ENCODE results near the gene DMXL2.

Gene DMXL2

GRCh38 chr15:51580982-51581381, 41.6 kb downstream of the DMXL2 start:
- TF ChIP-seq CTCF (IDR thresholded peaks at IDR 0.05; ENCODE audit: insufficient read depth, low read length, poor library complexity, severe bottlenecking) (no peak), EZH2phosphoT487 (conservative IDR thresholded peaks at IDR 0.05; ENCODE audit: low read length) (no peak)
- Histone ChIP-seq H3K36me3 (ENCODE audit: low read length) (no peaks in the 10 kb centered on the region), H3K9me2 (replicated peaks; ENCODE audit: insufficient read depth, low read length) (no peaks in the 10 kb centered on the region), H3K27ac (ENCODE audit: low read depth, low read length) (no peak overlapping the region), H3K4me2 (ENCODE audit: low read depth, low read length, poor library complexity, severe bottlenecking) (no peak overlapping the region), H3K4me3 (ENCODE audit: insufficient read depth, low read length, poor library complexity, severe bottlenecking) (no peak overlapping the region), H3K27me3 (ENCODE audit: low read length) (no peaks in the 10 kb centered on the region), H2AFZ (ENCODE audit: low read depth, low read length, severe bottlenecking) (no peak overlapping the region), H3F3A (ENCODE audit: insufficient read depth) (no peaks in the 10 kb centered on the region), H3K79me2 (ENCODE audit: insufficient read depth, low read length) (no peaks in the 10 kb centered on the region), H3K9me3 (ENCODE audit: insufficient read depth, low read length) (no peaks in the 10 kb centered on the region), H4K20me1 (ENCODE audit: low read depth, low read length) (no peaks in the 10 kb centered on the region), H3K9ac (ENCODE audit: low read length) (no peak overlapping the region)

GRCh38 chr15:51580385-51580784, 42.2 kb downstream of the DMXL2 start:
- Histone ChIP-seq H3K79me2 (ENCODE audit: insufficient read depth, low read length) (no peaks in the 10 kb centered on the region), H3K9me3 (ENCODE audit: insufficient read depth, low read length) (no peaks in the 10 kb centered on the region), H3K36me3 (ENCODE audit: low read length) (no peaks in the 10 kb centered on the region), H3F3A (ENCODE audit: insufficient read depth) (no peaks in the 10 kb centered on the region), H3K27ac (ENCODE audit: low read depth, low read length) (no peak overlapping the region), H3K27me3 (ENCODE audit: low read length) (no peaks in the 10 kb centered on the region), H2AFZ (ENCODE audit: low read depth, low read length, severe bottlenecking) (no peak overlapping the region), H3K9me2 (replicated peaks; ENCODE audit: insufficient read depth, low read length) (no peaks in the 10 kb centered on the region), H4K20me1 (ENCODE audit: low read depth, low read length) (no peaks in the 10 kb centered on the region), H3K4me2 (ENCODE audit: low read depth, low read length, poor library complexity, severe bottlenecking) (no peak overlapping the region), H3K4me3 (ENCODE audit: insufficient read depth, low read length, poor library complexity, severe bottlenecking) (no peak overlapping the region), H3K9ac (ENCODE audit: low read length) (no peak overlapping the region)
- TF ChIP-seq CTCF (IDR thresholded peaks at IDR 0.05; ENCODE audit: insufficient read depth, low read length, poor library complexity, severe bottlenecking): no peak
- no peak for TF ChIP-seq EZH2phosphoT487 (conservative IDR thresholded peaks at IDR 0.05; ENCODE audit: low read length)

- H3K27me3 ChIP-seq (ENCODE audit: low read length): no peaks in the 10 kb centered on the region
- no peak overlapping the region for H3K27ac ChIP-seq (ENCODE audit: low read depth, low read length)
- no peaks in the 10 kb centered on the region for H3K79me2 ChIP-seq (ENCODE audit: insufficient read depth, low read length)
- no peak overlapping the region for H3K9ac ChIP-seq (ENCODE audit: low read length)
- H3F3A ChIP-seq (ENCODE audit: insufficient read depth): no peaks in the 10 kb centered on the region
- no peaks in the 10 kb centered on the region for H4K20me1 ChIP-seq (ENCODE audit: low read depth, low read length)
- no peak overlapping the region for H2AFZ ChIP-seq (ENCODE audit: low read depth, low read length, severe bottlenecking)
- no peaks in the 10 kb centered on the region for H3K36me3 ChIP-seq (ENCODE audit: low read length)
- H3K4me2 ChIP-seq (ENCODE audit: low read depth, low read length, poor library complexity, severe bottlenecking): no peak overlapping the region
- no peak overlapping the region for H3K4me3 ChIP-seq (ENCODE audit: insufficient read depth, low read length, poor library complexity, severe bottlenecking)
- H3K9me3 ChIP-seq (ENCODE audit: insufficient read depth, low read length): no peaks in the 10 kb centered on the region
- H3K9me2 ChIP-seq (replicated peaks; ENCODE audit: insufficient read depth, low read length): no peaks in the 10 kb centered on the region
- TF ChIP-seq CTCF (IDR thresholded peaks at IDR 0.05; ENCODE audit: insufficient read depth, low read length, poor library complexity, severe bottlenecking): no peak
- TF ChIP-seq EZH2phosphoT487 (conservative IDR thresholded peaks at IDR 0.05; ENCODE audit: low read length): no peak
Measured at GRCh38 chr15:51579012-51579411, 43.6 kb downstream of the DMXL2 start.

Measured in SU-DHL-6 (cell line).